ENCODE measurements around the gene ZNF860. TPM values are rescaled to one million over a fixed set of nuclear protein-coding genes. Genes with fewer than 3 reads are reported as not detected.

ZNF860 gene
- total RNA-seq, 4 donors from 2014 or later: 1.0 to 2.8 (median 2.0) TPM

GRCh38 chr3:31966978-31967591, 14.5 kb upstream of the ZNF860 start:
- intact Hi-C loops (cut with DNase I; ENCODE audit: low total_unique reads): no loop called here
- DNase-seq (ENCODE audit: low spot score in 2 of 2): no peak
- TF ChIP-seq, protein P1, sequence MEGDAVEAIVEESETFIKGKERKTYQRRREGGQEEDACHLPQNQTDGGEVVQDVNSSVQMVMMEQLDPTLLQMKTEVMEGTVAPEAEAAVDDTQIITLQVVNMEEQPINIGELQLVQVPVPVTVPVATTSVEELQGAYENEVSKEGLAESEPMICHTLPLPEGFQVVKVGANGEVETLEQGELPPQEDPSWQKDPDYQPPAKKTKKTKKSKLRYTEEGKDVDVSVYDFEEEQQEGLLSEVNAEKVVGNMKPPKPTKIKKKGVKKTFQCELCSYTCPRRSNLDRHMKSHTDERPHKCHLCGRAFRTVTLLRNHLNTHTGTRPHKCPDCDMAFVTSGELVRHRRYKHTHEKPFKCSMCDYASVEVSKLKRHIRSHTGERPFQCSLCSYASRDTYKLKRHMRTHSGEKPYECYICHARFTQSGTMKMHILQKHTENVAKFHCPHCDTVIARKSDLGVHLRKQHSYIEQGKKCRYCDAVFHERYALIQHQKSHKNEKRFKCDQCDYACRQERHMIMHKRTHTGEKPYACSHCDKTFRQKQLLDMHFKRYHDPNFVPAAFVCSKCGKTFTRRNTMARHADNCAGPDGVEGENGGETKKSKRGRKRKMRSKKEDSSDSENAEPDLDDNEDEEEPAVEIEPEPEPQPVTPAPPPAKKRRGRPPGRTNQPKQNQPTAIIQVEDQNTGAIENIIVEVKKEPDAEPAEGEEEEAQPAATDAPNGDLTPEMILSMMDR (IDR thresholded peaks at IDR 0.05): no peak
- no peak for TF ChIP-seq POLR2A (IDR thresholded peaks at IDR 0.05)
- H3K4me3 ChIP-seq (ENCODE audit: low read depth, poor library complexity, severe bottlenecking): no peak overlapping the region
- WGBS, 2 donors: 77 to 82% methylated on average over 4 of the region's 4 CpGs

- TF ChIP-seq, protein P1 (IDR thresholded peaks at IDR 0.05): no peak
- TF ChIP-seq POLR2A (IDR thresholded peaks at IDR 0.05): no peak
- intact Hi-C loops (cut with DNase I; ENCODE audit: low total_unique reads): no loop called here
- WGBS, 2 donors: 86 to 90% methylated on average over 2 of the region's 2 CpGs
- DNase-seq (ENCODE audit: low spot score in 2 of 2): no peak
- H3K4me3 ChIP-seq (ENCODE audit: low read depth, poor library complexity, severe bottlenecking): no peak overlapping the region
These were observed 14.0 kb upstream of the ZNF860 start for GRCh38 chr3:31967592-31967991.

GRCh38 chr3:31968369-31968926, 13.1 kb upstream of the ZNF860 start:
- H3K4me3 ChIP-seq (ENCODE audit: low read depth, poor library complexity, severe bottlenecking): no peak overlapping the region
- WGBS, 2 donors: 54 to 65% methylated on average over 2 of the region's 2 CpGs
- TF ChIP-seq, protein P1 (IDR thresholded peaks at IDR 0.05): no peak
- TF ChIP-seq POLR2A (IDR thresholded peaks at IDR 0.05): no peak
- DNase-seq (ENCODE audit: low spot score in 2 of 2): no peak
- intact Hi-C loops (cut with DNase I; ENCODE audit: low total_unique reads): no loop called here

DNA sequence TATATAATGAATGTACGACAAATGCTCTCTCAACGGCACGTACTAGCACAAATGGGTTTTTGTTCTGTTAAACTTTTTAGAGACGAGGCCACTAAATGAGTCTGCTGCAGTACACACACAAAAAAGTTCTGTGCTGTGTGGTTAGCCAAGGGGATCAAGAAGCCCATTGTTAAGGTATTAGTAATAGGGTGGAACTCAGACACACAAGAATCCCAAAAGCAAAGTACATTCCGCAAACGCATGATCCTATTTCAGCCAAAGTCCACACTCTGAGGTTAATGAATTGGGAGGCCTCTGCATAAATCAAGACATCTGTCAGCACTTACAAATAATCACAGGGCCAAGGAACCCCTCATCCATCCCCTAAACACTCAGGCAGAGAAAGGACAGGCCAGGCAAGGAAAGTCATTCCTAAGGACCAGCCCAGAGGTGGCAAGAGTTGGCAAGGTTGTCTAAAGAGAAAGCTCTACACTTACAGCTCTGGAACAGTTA, 12.6 kb upstream of the ZNF860 start:
- H3K4me3 ChIP-seq (ENCODE audit: low read depth, poor library complexity, severe bottlenecking): no peak overlapping the region

DNA sequence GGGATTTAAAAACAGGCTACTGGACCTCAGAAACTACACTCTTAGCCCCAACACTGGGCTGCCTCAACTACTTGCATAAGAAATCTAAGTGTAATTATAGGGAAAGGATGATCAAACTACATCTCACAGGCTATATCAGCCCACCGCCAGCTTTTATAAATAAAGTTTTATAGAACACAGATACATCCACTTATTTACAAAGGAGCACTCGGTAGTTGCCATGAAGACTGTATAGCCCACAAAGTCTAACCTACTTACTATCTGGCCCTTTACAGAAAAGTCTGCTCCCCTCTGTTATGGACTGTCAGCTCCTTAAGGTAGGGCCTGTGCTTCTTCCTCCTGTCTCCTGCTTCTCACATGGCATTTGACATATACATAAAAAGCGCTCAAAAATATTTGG, 9.9 kb upstream of the ZNF860 start:
- no peak for TF ChIP-seq POLR2A (IDR thresholded peaks at IDR 0.05)
- TF ChIP-seq, protein P1 (IDR thresholded peaks at IDR 0.05): no peak
- intact Hi-C loops (cut with DNase I; ENCODE audit: low total_unique reads): no loop called here
- WGBS, 2 donors: 98 to 100% methylated on average over 3 of the region's 3 CpGs
- H3K4me3 ChIP-seq (ENCODE audit: low read depth, poor library complexity, severe bottlenecking): no peak overlapping the region
- DNase-seq (ENCODE audit: low spot score in 2 of 2): no peak

More for the DNA sequence above, 12.6 kb upstream of the ZNF860 start:
- 54 to 66% methylated on average over 6 of the region's 6 CpGs for WGBS, 2 donors
- TF ChIP-seq, protein P1 (IDR thresholded peaks at IDR 0.05): no peak
- TF ChIP-seq POLR2A (IDR thresholded peaks at IDR 0.05): no peak
- intact Hi-C loops (cut with DNase I; ENCODE audit: low total_unique reads): no loop called here
- no peak for DNase-seq (ENCODE audit: low spot score in 2 of 2)
